Activated naive CD4-positive, alpha-beta T cell treated with anti-CD3 and anti-CD28 coated beads, Interleukin-2, amount 50 U/mL, for 72 hours (primary cell): ENCODE measurements around the gene EMP3. TPM values are rescaled to one million over a fixed set of nuclear protein-coding genes. Genes with fewer than 3 reads are reported as not detected.

Experiments
- ATAC-seq, 2 donors: fragments of 150-1000 bp; cut with Tn5 transposase; 2 replicates each; pipeline ENCODE4 v1.10.0; 2021; ENCODE audit warnings: mild to moderate bottlenecking in 2 of 2, moderate library complexity in 2 of 2
- DNase-seq, 2 donors: peaks; one replicate each; pipeline ENCODE4 v3.0.0; 2021 to 2022; ENCODE audit warnings: low spot score in 2 of 2
- H3K27ac Mint-ChIP-seq, 2 donors: one replicate each; pipeline ENCODE4 v1.8.0; 2022; ENCODE audit warnings: mild to moderate bottlenecking in 2 of 2, mixed read lengths in 2 of 2
- H3K36me3 Mint-ChIP-seq, 2 donors: one replicate each; pipeline ENCODE4 v1.8.0; 2022; ENCODE audit warnings: mixed read lengths in 2 of 2
- H3K9me3 Mint-ChIP-seq, 2 donors: one replicate each; pipeline ENCODE4 v1.8.0; 2022; ENCODE audit warnings: mixed read lengths in 2 of 2
- total RNA-seq, 2 donors: library from RNA; stranded (reverse); gene quantifications; one replicate each; pipeline ENCODE4 v1.2.3, GENCODE V29; 2022

The EMP3 gene
- total RNA-seq, 2 donors from 2014 or later: 55.4 to 211 TPM

- ATAC-seq (no peak), DNase-seq (no peak)
- Mint-ChIP-seq H3K27ac (no peak overlapping the region), H3K9me3 (no peaks in the 10 kb centered on the region), H3K36me3 (peaks cover 0 to 3% of the 10 kb centered on the region in 2 donors)
Observed at GRCh38 chr19:48379058-48379457, 53.7 kb downstream of the EMP3 start.

Other genes with a start within 250 kb of the EMP3 start
- gene PLA2G4C, start 214.7 kb upstream of the EMP3 start, total RNA-seq: 10 to 100 TPM; 16.7 to 35.2 TPM
- 100 to 1,000 TPM; 180 to 231 TPM for gene LIG1, start 155.2 kb upstream of the EMP3 start, total RNA-seq
- gene ZSWIM9, start 154.9 kb upstream of the EMP3 start, total RNA-seq: 10 to 100 TPM in 1 of 2 donors, 1 to 10 TPM in 1; 9.0 to 10.2 TPM
- 100 to 1,000 TPM in 1 of 2 donors, 10 to 100 TPM in 1; 99.5 to 147 TPM for gene CARD8, start 69.6 kb upstream of the EMP3 start, total RNA-seq
- under 1 TPM in 1 of 2 donors, not detected in 1; 0.31 TPM for gene ZNF114, start 55.5 kb upstream of the EMP3 start, total RNA-seq
- 10 to 100 TPM; 24.1 to 48.1 TPM for gene TMEM143, start 38.4 kb downstream of the EMP3 start, total RNA-seq
- gene SYNGR4, start 38.8 kb downstream of the EMP3 start, total RNA-seq: under 1 TPM in 1 of 2 donors, not detected in 1; 0.41 TPM
- gene KDELR1, start 66.0 kb downstream of the EMP3 start, total RNA-seq: 100 to 1,000 TPM in 1 of 2 donors, 10 to 100 TPM in 1; 91.1 to 108 TPM
- gene GRIN2D, start 68.1 kb downstream of the EMP3 start, total RNA-seq: under 1 TPM; 0.23 to 0.45 TPM
- gene GRWD1, start 120.4 kb downstream of the EMP3 start, total RNA-seq: 10 to 100 TPM; 32.8 to 46.3 TPM
- gene KCNJ14, start 130.0 kb downstream of the EMP3 start, total RNA-seq: 1 to 10 TPM; 2.1 to 2.3 TPM
- 10 to 100 TPM; 32.4 to 64.1 TPM for gene CYTH2, start 143.8 kb downstream of the EMP3 start, total RNA-seq
- 1 to 10 TPM; 2.9 to 9.5 TPM for gene LMTK3, start 186.3 kb downstream of the EMP3 start, total RNA-seq
- gene SULT2B1, start 226.6 kb downstream of the EMP3 start, total RNA-seq: not detected